Activated T-helper 9 cell treated with anti-CD3 and anti-CD28 coated beads, Interleukin-2, amount 50 U/mL, for 16 hours (primary cell): ENCODE data around the gene NCAPD2.
"Not testable (repeated sequence)": the region's sequence is repeated elsewhere in the genome, so short reads cannot be mapped to it uniquely, and the experiment has no call there.

Experiments
- DNase-seq: peaks from one replicate; pipeline ENCODE4 v3.0.0-alpha.2; 2020; ENCODE audit warnings: low read depth

Gene NCAPD2

GRCh38 chr12:6550294-6551062 is 56.6 kb downstream of the NCAPD2 start:
- no peak for DNase-seq

DNA sequence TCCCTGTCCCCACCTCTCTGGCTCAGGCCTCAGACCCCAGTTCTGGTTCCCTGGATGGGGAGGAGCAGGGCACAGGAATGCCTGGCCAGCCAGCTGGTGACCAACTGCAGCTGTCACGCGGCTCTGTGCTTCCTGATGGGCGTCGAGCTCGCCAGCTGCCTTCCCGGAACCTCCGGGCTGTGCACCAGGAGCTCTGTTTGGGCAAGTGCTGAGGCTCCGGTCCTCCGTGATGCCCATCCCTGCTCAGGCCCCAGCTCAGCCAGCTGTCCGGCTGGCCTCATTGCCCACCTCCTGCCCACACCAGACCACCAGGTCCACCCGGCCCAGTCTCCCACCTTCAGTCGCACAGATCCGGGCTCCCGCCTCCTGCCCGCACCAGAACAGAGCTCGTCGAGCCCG is 57.2 kb downstream of the NCAPD2 start:
- no peak for DNase-seq

DNA sequence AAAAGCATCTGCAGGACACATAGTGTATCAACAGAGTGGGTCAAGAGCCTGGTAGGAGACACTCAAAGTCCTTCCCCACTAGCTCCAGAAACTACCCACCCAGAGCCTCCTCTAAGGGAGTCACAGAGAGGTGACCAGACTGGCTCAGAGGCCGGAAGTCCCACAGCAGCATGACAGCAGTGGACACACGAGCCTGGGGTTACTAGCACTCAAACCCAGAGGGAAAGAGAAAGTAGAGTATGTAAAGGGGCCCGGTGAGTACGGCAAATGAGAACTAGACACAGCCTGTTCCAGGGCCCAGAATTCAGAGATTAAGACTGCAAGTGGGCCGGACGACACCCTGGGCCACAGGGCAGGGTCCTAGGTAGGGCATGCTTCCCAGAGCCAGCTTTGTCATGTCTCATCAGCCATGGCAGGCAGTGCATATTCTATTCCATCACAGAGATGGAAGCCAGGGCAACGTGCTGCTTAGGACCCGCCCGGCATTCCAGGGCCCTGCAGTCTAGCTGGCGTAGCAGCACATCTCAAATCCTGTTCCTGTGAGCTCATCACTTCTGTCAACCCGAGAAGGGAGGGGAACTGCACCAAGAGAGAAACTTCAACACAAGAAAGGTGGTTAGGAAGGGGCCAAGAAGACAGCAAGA is 57.7 kb downstream of the NCAPD2 start:
- DNase-seq = no peak

- DNase-seq = no peak
These were observed 58.2 kb downstream of the NCAPD2 start for GRCh38 chr12:6552140-6552551.

GRCh38 chr12:6553051-6553868 is 59.4 kb downstream of the NCAPD2 start:
- no peak for DNase-seq

- peak; percentile 58 for DNase-seq
These were observed 60.5 kb downstream of the NCAPD2 start for GRCh38 chr12:6554168-6555017.

DNA sequence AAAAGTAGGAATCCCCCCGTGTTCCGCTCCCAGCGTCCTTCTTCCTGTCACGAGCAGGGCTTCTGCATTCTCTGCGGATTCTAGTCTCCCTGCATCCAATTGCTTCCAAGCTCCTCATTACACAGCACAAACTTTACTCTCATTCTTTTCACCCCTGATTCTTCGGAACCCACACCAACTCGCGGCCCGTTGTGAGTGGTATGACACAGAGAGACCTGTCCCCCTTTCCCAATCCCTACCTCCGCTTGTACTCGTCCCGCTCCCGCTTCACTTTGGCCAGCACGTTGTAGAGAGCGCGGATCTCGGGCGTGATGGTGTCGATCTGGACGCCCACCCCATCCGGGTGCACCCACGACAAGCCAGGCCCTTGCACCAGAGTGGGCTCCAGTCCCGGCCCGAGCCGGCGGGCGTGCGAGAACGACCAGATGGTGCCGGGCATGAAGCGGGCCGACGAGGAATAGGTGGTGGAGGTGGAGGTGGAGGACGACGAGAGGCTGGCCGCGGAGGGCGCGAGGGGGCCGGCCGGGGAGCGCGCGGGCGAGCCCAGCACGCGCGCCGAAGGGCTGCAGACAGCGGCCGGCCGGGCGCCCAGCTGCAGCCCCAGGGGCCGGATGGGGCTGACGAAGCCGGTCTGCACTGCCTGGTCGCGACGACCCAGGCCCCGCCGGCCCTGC is 61.3 kb downstream of the NCAPD2 start:
- no peak for DNase-seq

DNA sequence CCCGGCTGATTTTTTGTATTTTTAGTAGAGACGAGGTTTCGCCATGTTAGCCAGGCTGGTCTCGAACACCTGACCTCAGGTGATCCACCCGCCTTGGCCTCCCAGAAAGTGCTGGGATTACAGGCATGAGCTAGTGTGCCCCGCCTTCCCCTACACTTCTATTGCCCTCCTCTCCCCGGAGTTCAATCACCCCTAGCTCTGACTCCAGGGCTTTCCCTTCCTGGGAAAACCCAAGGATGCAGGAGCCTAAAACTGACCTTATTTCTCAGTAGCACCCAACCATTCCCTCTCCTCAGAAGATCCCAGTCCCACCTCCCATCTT is 62.6 kb downstream of the NCAPD2 start:
- DNase-seq = not testable (repeated sequence)

DNA sequence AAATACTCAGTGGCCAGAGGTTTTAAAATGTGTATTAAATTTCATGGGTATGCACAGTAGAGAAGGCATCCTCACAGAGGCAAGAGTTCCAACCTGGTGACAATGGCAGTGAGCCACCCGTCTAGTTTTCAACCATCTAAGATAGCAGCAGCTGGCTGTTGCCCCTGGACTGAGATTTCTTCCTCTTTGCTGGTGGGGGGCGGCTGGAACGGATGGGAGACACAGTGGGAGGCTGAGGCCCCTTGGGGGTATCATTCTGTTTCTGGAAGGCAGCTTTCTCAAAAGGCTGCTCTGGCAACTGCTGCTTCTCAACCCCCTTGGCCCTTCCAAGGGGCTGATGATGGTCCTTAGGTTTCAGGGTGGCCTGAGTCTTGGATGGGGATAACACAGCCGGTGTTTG is 63.0 kb downstream of the NCAPD2 start:
- no peak for DNase-seq

- DNase-seq = not testable (repeated sequence)
These were observed 64.3 kb downstream of the NCAPD2 start for GRCh38 chr12:6558014-6558760.

DNA sequence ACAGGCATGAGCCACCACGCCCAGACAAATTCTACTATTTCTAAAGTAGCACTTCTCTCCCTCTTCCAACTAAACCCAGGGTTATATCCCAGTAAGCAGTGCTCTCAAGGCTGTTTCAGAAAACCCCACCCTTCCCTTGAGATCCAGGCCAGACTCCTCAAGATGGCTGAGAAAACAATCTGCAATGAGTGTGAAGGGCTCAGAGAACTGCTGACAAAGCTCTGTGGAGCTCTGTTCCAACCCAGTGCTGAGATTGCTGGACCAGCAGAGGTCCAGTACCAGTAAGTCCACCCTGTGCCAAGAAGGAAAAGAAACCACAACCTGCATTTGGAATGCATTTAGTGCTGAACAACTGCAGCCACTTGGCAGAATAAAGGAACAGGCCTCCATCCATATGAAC is 65.6 kb downstream of the NCAPD2 start:
- DNase-seq = no peak

DNA sequence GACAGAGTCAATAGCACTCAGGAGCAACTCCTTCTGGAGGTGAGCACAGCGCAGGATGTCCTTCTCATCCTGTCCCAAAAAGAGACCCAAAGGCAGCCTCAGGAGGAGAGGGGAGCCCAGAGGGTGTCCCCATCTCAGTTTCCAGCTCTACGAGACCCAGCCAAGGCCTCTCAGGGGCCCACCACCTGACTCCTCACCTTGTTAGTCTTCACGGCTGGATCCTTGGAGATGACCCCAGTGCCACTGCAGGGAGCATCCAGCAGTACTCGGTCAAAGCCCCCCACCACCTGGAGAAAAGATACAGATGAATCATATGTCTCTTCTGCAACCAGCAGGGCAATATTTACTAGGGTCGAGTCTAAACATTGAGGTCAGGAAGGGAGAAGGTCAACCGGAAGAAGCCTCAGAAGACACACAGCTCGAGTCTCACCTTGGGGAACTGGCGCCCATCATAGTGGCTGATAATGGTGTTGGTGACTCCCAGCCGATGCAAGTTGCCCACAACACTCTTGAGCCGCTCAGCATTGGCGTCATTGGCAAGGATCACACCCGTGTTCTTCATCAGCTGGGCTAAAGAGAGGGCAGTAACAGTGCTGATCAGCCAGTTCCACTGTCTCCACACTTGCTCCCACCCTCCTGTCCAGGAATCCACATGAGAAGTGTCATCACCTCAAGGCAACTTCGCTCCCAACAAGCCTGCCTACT is 66.8 kb downstream of the NCAPD2 start:
- no peak for DNase-seq

- DNase-seq = no peak
These were observed 69.0 kb downstream of the NCAPD2 start for GRCh38 chr12:6562881-6563280.

DNA sequence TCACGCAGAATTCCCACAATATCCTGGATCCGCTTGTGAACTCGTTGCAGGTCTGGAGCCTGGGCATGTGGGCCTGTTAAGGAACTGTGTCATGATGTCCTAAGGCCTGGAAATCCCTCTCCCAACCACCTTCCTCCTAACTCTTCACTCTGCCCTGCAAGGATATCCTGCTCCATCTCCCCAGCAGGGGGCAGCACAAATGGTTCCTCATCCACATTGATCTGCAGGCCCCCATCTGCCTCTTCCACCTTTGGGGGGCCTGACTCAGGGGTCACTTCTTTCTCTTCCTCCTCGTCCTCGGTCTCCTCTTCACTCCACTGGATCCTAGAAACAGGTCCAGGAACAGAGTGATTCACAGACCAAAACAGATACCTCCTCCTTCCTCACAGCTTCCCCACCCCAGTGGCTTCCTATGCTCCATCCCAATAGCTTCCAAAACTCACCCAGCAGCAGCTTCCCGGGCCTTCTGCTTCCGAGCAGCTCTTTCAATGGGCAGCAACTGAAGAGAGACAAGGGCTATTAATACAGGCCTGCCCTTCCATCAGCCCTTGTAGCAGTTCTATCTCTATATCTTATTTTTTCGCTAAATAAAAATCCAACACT is 69.6 kb downstream of the NCAPD2 start:
- DNase-seq = peak; percentile 48

- no peak for DNase-seq
These were observed 73.3 kb downstream of the NCAPD2 start for GRCh38 chr12:6567112-6567670.

- DNase-seq = no peak
These were observed 75.4 kb downstream of the NCAPD2 start for GRCh38 chr12:6569312-6569711.

DNA sequence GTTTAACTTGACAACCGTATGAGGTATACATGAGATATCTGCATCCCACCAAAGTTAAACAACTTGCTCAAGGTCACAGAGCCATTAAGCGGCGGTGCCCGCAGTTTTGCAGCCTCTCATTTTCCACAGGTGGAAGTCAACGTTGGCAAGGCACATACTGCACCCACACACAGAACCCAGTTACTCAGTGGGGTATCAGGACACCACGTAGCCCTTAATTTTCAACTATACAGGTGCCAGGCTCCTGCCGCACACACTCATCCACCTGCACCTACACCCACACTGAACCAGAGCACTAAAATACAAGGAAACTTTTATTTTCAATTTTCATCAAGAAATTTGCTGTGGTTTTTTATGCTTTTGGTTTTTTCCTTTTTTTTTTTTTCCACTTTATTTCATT is 75.9 kb downstream of the NCAPD2 start:
- no peak for DNase-seq

GRCh38 chr12:6570264-6570887 is 76.5 kb downstream of the NCAPD2 start:
- DNase-seq = no peak

DNA sequence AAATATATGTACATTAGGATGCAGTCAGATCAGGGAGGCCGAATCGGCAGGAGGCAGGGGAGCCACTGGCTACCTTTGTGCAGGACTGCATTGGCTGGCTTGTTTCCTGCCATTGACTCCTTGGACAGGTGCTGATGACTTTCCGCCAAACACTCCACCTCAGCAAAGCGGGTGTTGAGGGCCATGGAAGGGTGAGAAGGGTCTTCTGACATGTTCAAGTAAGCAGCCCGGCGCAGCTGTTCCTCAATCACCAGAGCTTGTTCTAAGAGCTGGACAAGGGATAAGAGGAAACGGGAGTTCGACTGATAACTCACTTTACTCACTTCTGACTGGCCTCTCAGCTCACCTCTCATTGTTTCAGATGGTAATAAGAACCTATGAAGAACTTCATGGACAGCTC is 79.1 kb downstream of the NCAPD2 start:
- DNase-seq = no peak
